ENCODE data around the gene IQCE.
"Not testable (repeated sequence)": the region's sequence is repeated elsewhere in the genome, so short reads cannot be mapped to it uniquely, and the experiment has no call there.

The IQCE gene

GRCh38 chr7:2521341-2521745 is 37.4 kb upstream of the IQCE start:
- DNase-seq = peak; percentile 70

GRCh38 chr7:2521952-2522591 is 36.7 kb upstream of the IQCE start:
- DNase-seq = peak; percentile 82

- no peak for DNase-seq
These were observed 35.9 kb upstream of the IQCE start for GRCh38 chr7:2522780-2523433.

- no peak for DNase-seq
These were observed 35.3 kb upstream of the IQCE start for GRCh38 chr7:2523461-2523936.

- DNase-seq = no peak
These were observed 34.6 kb upstream of the IQCE start for GRCh38 chr7:2523941-2524807.

GRCh38 chr7:2524808-2525657 is 33.7 kb upstream of the IQCE start:
- no peak for DNase-seq

- no peak for DNase-seq
These were observed 32.8 kb upstream of the IQCE start for GRCh38 chr7:2525658-2526630.

- DNase-seq = no peak
These were observed 31.9 kb upstream of the IQCE start for GRCh38 chr7:2526659-2527504.

GRCh38 chr7:2527505-2528467 is 31.0 kb upstream of the IQCE start:
- no peak for DNase-seq

GRCh38 chr7:2528481-2529095 is 30.2 kb upstream of the IQCE start:
- DNase-seq = no peak

- peak; percentile 78 for DNase-seq
These were observed 29.4 kb upstream of the IQCE start for GRCh38 chr7:2529161-2530070.

GRCh38 chr7:2530071-2530987 is 28.4 kb upstream of the IQCE start:
- DNase-seq = peak; percentile 85

GRCh38 chr7:2530994-2531795 is 27.6 kb upstream of the IQCE start:
- DNase-seq = not testable (repeated sequence)

- DNase-seq = not testable (repeated sequence)
These were observed 27.0 kb upstream of the IQCE start for GRCh38 chr7:2531796-2532110.

GRCh38 chr7:2532199-2532772 is 26.5 kb upstream of the IQCE start:
- DNase-seq = not testable (repeated sequence)
